ENCODE data around the gene SLC22A23.

Gene SLC22A23

GRCh38 chr6:3361312-3362037 is 95.4 kb downstream of the SLC22A23 start:
- DNase-seq (ENCODE audit: extremely low spot score) = no peak
- POLR2A ChIA-PET = interaction anchor here (0.8 kb wide), 1 partner anchor 23 kb away, joined by 3 read pairs; no protein-coding TSS in a partner anchor
- CTCF ChIA-PET = no interaction called here
- TF ChIP-seq FOXA1 (IDR thresholded peaks at IDR 0.05) (no peak), FOXM1 (IDR thresholded peaks at IDR 0.05; ENCODE audit: borderline replicate concordance) (no peak), TARDBP (IDR thresholded peaks at IDR 0.05) (no peak), ELF4 (IDR thresholded peaks at IDR 0.05) (no peak), NFRKB (IDR thresholded peaks at IDR 0.05) (no peak), SUZ12 (IDR thresholded peaks at IDR 0.05) (no peak), ARNT (IDR thresholded peaks at IDR 0.05) (no peak), L3MBTL2 (conservative IDR thresholded peaks at IDR 0.05) (no peak), HDGF (IDR thresholded peaks at IDR 0.05; ENCODE audit: borderline replicate concordance) (no peak), LEF1 (IDR thresholded peaks at IDR 0.05; ENCODE audit: borderline replicate concordance) (no peak), PKNOX1 (IDR thresholded peaks at IDR 0.05) (no peak), FOXK2 (IDR thresholded peaks at IDR 0.05) (no peak), ZNF384 (IDR thresholded peaks at IDR 0.05) (no peak), CTBP1 (IDR thresholded peaks at IDR 0.05; ENCODE audit: borderline replicate concordance) (no peak), SP1 (IDR thresholded peaks at IDR 0.05) (no peak), BHLHE40 (IDR thresholded peaks at IDR 0.05; ENCODE audit: borderline replicate concordance) (no peak)

- ChIA-PET POLR2A (no interaction called here), CTCF (no interaction called here)
- no peak for TF ChIP-seq BHLHE40 (IDR thresholded peaks at IDR 0.05; ENCODE audit: borderline replicate concordance)
- no peak for TF ChIP-seq SP1 (IDR thresholded peaks at IDR 0.05)
- no peak for DNase-seq (ENCODE audit: extremely low spot score)
Observed at GRCh38 chr6:3360727-3361045, 96.2 kb downstream of the SLC22A23 start.

- DNase-seq (ENCODE audit: extremely low spot score) = no peak
- ChIA-PET CTCF (no interaction called here), POLR2A (no interaction called here)
- TF ChIP-seq FOXA1 (IDR thresholded peaks at IDR 0.05) (no peak), PKNOX1 (IDR thresholded peaks at IDR 0.05) (no peak)
Observed at GRCh38 chr6:3359973-3360726, 96.7 kb downstream of the SLC22A23 start.

- ChIA-PET CTCF (no interaction called here), POLR2A (no interaction called here)
- no peak for TF ChIP-seq FOXK2 (IDR thresholded peaks at IDR 0.05)
- no peak for DNase-seq (ENCODE audit: extremely low spot score)
Observed at GRCh38 chr6:3359101-3359752, 97.6 kb downstream of the SLC22A23 start.

GRCh38 chr6:3358413-3359100 is 98.3 kb downstream of the SLC22A23 start:
- ChIA-PET CTCF (interaction anchor here (1.3 kb wide), 1 partner anchor 14 kb away, joined by 3 read pairs; no protein-coding TSS in a partner anchor), POLR2A (no interaction called here)
- no peak for DNase-seq (ENCODE audit: extremely low spot score)
- TF ChIP-seq TARDBP (IDR thresholded peaks at IDR 0.05) (no peak), HDGF (IDR thresholded peaks at IDR 0.05; ENCODE audit: borderline replicate concordance) (no peak), SUZ12 (IDR thresholded peaks at IDR 0.05) (no peak), FOXM1 (IDR thresholded peaks at IDR 0.05; ENCODE audit: borderline replicate concordance) (no peak), FOXK2 (IDR thresholded peaks at IDR 0.05) (no peak), LEF1 (IDR thresholded peaks at IDR 0.05; ENCODE audit: borderline replicate concordance) (no peak), L3MBTL2 (conservative IDR thresholded peaks at IDR 0.05) (no peak), NFRKB (IDR thresholded peaks at IDR 0.05) (no peak), ELF4 (IDR thresholded peaks at IDR 0.05) (no peak), ARNT (IDR thresholded peaks at IDR 0.05) (no peak), SP1 (IDR thresholded peaks at IDR 0.05) (no peak), CTBP1 (IDR thresholded peaks at IDR 0.05; ENCODE audit: borderline replicate concordance) (no peak), BHLHE40 (IDR thresholded peaks at IDR 0.05; ENCODE audit: borderline replicate concordance) (no peak), PKNOX1 (IDR thresholded peaks at IDR 0.05) (no peak), FOXA1 (IDR thresholded peaks at IDR 0.05) (no peak)

GRCh38 chr6:3357678-3358077 is 99.2 kb downstream of the SLC22A23 start:
- TF ChIP-seq SP1 (IDR thresholded peaks at IDR 0.05) (no peak), FOXK2 (IDR thresholded peaks at IDR 0.05) (no peak), FOXM1 (IDR thresholded peaks at IDR 0.05; ENCODE audit: borderline replicate concordance) (no peak), L3MBTL2 (conservative IDR thresholded peaks at IDR 0.05) (no peak), BHLHE40 (IDR thresholded peaks at IDR 0.05; ENCODE audit: borderline replicate concordance) (no peak), ZNF384 (IDR thresholded peaks at IDR 0.05) (no peak), ELF4 (IDR thresholded peaks at IDR 0.05) (no peak), HDGF (IDR thresholded peaks at IDR 0.05; ENCODE audit: borderline replicate concordance) (no peak), LEF1 (IDR thresholded peaks at IDR 0.05; ENCODE audit: borderline replicate concordance) (no peak), ARNT (IDR thresholded peaks at IDR 0.05) (no peak), SUZ12 (IDR thresholded peaks at IDR 0.05) (no peak), PKNOX1 (IDR thresholded peaks at IDR 0.05) (no peak)
- POLR2A ChIA-PET = no interaction called here
- CTCF ChIA-PET = interaction anchor here (1.3 kb wide), 1 partner anchor 15 kb away, joined by 3 read pairs; no protein-coding TSS in a partner anchor
- no peak for DNase-seq (ENCODE audit: extremely low spot score)

All from HEK293T (cell line).